IMR-90 (cell line): ENCODE measurements around the gene PPM1H. TPM values are rescaled to one million over a fixed set of nuclear protein-coding genes. Genes with fewer than 3 reads are reported as not detected.

Source experiments
- ATAC-seq: fragments of 200-7000 bp; cut with Tn5 transposase; 2 replicates; pipeline ENCODE4 v1.9.1; 2020; ENCODE audit warnings: low read depth, mild to moderate bottlenecking, moderate library complexity
- BruUV-seq: library from RNA; stranded (reverse); fragments of 400-500 nt; replicated peaks from 2 replicates; lab custom pipeline; 2021; lab: Mats Ljungman, UMichigan
- CTCF ChIA-PET: fragments of 300-600 bp; formaldehyde crosslinking; extraction: SDS; loops from one replicate; lab custom pipeline; 2021; ENCODE audit warnings: antibody characterized with exemption; lab: Yijun Ruan, JAX
- POLR2A ChIA-PET: fragments of 300-600 bp; sonication (Branson Sonifier 250); formaldehyde crosslinking; loops from one replicate; lab custom pipeline; 2022; ENCODE audit warnings: antibody characterized with exemption; ENCODE audit not compliant: unreplicated experiment; lab: Charles Lee
- DNase-seq: peaks from one replicate; pipeline ENCODE4 v3.0.0; 2013
- H2AFZ ChIP-seq: replicated peaks from 2 replicates; pipeline ENCODE3; 2013; ENCODE audit warnings: low read length, mild to moderate bottlenecking; ENCODE audit not compliant: poor library complexity
- H2AK5ac ChIP-seq: 2 replicates; pipeline ENCODE4 v1.6.1; 2013; ENCODE audit warnings: low read depth, low read length, inconsistent platforms
- H2AK9ac ChIP-seq: replicated peaks from 2 replicates; pipeline ENCODE3; 2013; ENCODE audit warnings: mild to moderate bottlenecking, low read depth, low read length, moderate library complexity; ENCODE audit not compliant: poor library complexity
- H2BK120ac ChIP-seq: 2 replicates; pipeline ENCODE4 v1.6.1; 2013; ENCODE audit warnings: low read depth, low read length, inconsistent platforms
- H2BK15ac ChIP-seq: 3 replicates; pipeline ENCODE4 v1.6.1; 2013; ENCODE audit warnings: low read depth, low read length, inconsistent platforms
- H2BK20ac ChIP-seq: 2 replicates; pipeline ENCODE4 v1.6.1; 2013; ENCODE audit warnings: low read depth, mild to moderate bottlenecking, inconsistent platforms, low read length, moderate library complexity
- H2BK5ac ChIP-seq: 2 replicates; pipeline ENCODE4 v1.6.1; 2013; ENCODE audit warnings: mild to moderate bottlenecking, low read depth, low read length, inconsistent platforms; ENCODE audit not compliant: poor library complexity, severe bottlenecking
- H3K14ac ChIP-seq: replicated peaks from 2 replicates; pipeline ENCODE4 v1.6.1; 2013; ENCODE audit warnings: low read depth, low read length, inconsistent platforms
- H3K18ac ChIP-seq: 2 replicates; pipeline ENCODE4 v1.6.1; 2013; ENCODE audit warnings: low read depth, low read length, control low read depth
- H3K23ac ChIP-seq: 2 replicates; pipeline ENCODE4 v1.6.1; 2013; ENCODE audit warnings: low read depth, low read length, inconsistent platforms
- H3K27ac ChIP-seq: 2 replicates; pipeline ENCODE4 v1.5.1; 2013; ENCODE audit warnings: mild to moderate bottlenecking, control low read depth, low read length; ENCODE audit not compliant: insufficient read depth
- H3K27me3 ChIP-seq: 2 replicates; pipeline ENCODE4 v1.6.1; 2013; ENCODE audit warnings: low read length; ENCODE audit not compliant: control insufficient read depth, insufficient read depth
- H3K36me3 ChIP-seq: 2 replicates; pipeline ENCODE4 v1.6.1; 2013; ENCODE audit warnings: low read length, mixed read lengths; ENCODE audit not compliant: control insufficient read depth, insufficient read depth
- H3K4ac ChIP-seq: 2 replicates; pipeline ENCODE4 v1.6.1; 2013; ENCODE audit warnings: low read depth, low read length, inconsistent platforms
- H3K4me1 ChIP-seq: 2 replicates; pipeline ENCODE4 v1.6.1; 2013; ENCODE audit warnings: low read length, mixed read lengths; ENCODE audit not compliant: control insufficient read depth, insufficient read depth
- H3K4me2 ChIP-seq: 2 replicates; pipeline ENCODE4 v1.6.1; 2013; ENCODE audit warnings: low read depth, mild to moderate bottlenecking, control low read depth, low read length, moderate library complexity
- H3K4me3 ChIP-seq: 2 replicates; pipeline ENCODE4 v1.5.1; 2013; ENCODE audit warnings: low read depth, mild to moderate bottlenecking, control low read depth, low read length, moderate library complexity; ENCODE audit not compliant: insufficient read depth
- H3K56ac ChIP-seq: 2 replicates; pipeline ENCODE4 v1.6.1; 2013; ENCODE audit warnings: low read length, inconsistent platforms; ENCODE audit not compliant: insufficient read depth; ENCODE audit errors: extremely low read depth
- H3K79me1 ChIP-seq, 2 experiments: 2 replicates each; pipeline ENCODE4 v1.6.1; 2013; ENCODE audit warnings: low read length in 2 of 2, inconsistent platforms in 1 of 2, low read depth in 1 of 2
- H3K9ac ChIP-seq: 2 replicates; pipeline ENCODE4 v1.6.1; 2013; ENCODE audit warnings: low read depth, low read length, control low read depth
- H3K9me1 ChIP-seq: 2 replicates; pipeline ENCODE4 v1.6.1; 2013; ENCODE audit warnings: low read length, inconsistent platforms; ENCODE audit not compliant: insufficient read depth
- H3K9me3 ChIP-seq: 2 replicates; pipeline ENCODE4 v1.6.1; 2013; ENCODE audit warnings: low read length; ENCODE audit not compliant: control insufficient read depth, insufficient read depth
- H4K20me1 ChIP-seq: 2 replicates; pipeline ENCODE4 v1.6.1; 2013; ENCODE audit warnings: low read length, inconsistent platforms; ENCODE audit not compliant: insufficient read depth
- H4K5ac ChIP-seq: 2 replicates; pipeline ENCODE4 v1.6.1; 2013; ENCODE audit warnings: mild to moderate bottlenecking, low read depth, low read length, control low read depth
- H4K8ac ChIP-seq, 2 experiments: 2 replicates each; pipeline ENCODE4 v1.6.1; 2013; ENCODE audit warnings: low read depth in 2 of 2, low read length in 2 of 2, control low read depth in 1 of 2, inconsistent platforms in 1 of 2
- H4K91ac ChIP-seq: 2 replicates; pipeline ENCODE4 v1.6.1; 2013; ENCODE audit warnings: low read depth, low read length, inconsistent platforms; ENCODE audit not compliant: insufficient read depth
- NFE2L2 ChIP-seq: fragments of 150-350 bp; IDR thresholded peaks from 2 replicates; pipeline ENCODE4 v1.6.1; 2016; ENCODE audit warnings: low read depth, mild to moderate bottlenecking, low read length
- POLR2A ChIP-seq: IDR thresholded peaks from 2 replicates; pipeline ENCODE4 v1.6.1; 2012; ENCODE audit warnings: mild to moderate bottlenecking, low read depth, low read length
- RCOR1 ChIP-seq: IDR thresholded peaks from 2 replicates; pipeline ENCODE4 v1.6.1; 2012; ENCODE audit warnings: mild to moderate bottlenecking, low read length, improper control_type of control experiment; ENCODE audit not compliant: insufficient replicate concordance
- RFX5 ChIP-seq: IDR thresholded peaks from 2 replicates; pipeline ENCODE4 v1.8.0; 2012; ENCODE audit warnings: low read depth, mild to moderate bottlenecking, low read length, moderate library complexity
- WGBS, 2 experiments: methylation state at CpG; one replicate each; pipeline versions ENCODE4 v1.1.5 to v1.1.7; 2013; ENCODE audit warnings: missing lambda C conversion rate in 2 of 2; ENCODE audit not compliant: insufficient read length in 1 of 2; ENCODE audit errors: extremely low coverage in 2 of 2; 5-methylcytosine and 5-hydroxymethylcytosine counted together
- dilution Hi-C: fragments of 300-500 bp; cut with HindIII; formaldehyde crosslinking; loops from one replicate; pipeline ENCODE4 v1.14.3; 2018; ENCODE audit warnings: low sequenced_read_pairs; ENCODE audit not compliant: unreplicated experiment
- in situ Hi-C: fragments of 300-500 bp; cut with MboI; formaldehyde crosslinking; loops from 3 replicates; pipeline ENCODE4 v1.14.3; 2019; ENCODE audit warnings: low sequenced_read_pairs, inconsistent platforms, mixed read lengths
- intact Hi-C: fragments of 100-400 bp; cut with micrococcal nuclease; formaldehyde crosslinking; loops from 2 replicates; pipeline ENCODE4 v1.10.0; 2022
- polyA plus RNA-seq, 3 experiments: library from polyadenylated mRNA; depleted of rRNA; stranded (reverse); fragments of >200 nt; gene quantifications; 2 replicates each; pipeline ENCODE4 v1.2.3, GENCODE V29; 2012; ENCODE audit warnings: low replicate concordance in 1 of 3
- total RNA-seq: library from RNA; depleted of rRNA; stranded (reverse); fragments of >200 nt; gene quantifications from 2 replicates; pipeline ENCODE4 v1.2.3, GENCODE V29; 2012

Gene PPM1H
- total and polyA plus RNA-seq, 2 of the 4 experiments (the other 2 are of a cell fraction), result 0.14 to 0.18 TPM

DNA sequence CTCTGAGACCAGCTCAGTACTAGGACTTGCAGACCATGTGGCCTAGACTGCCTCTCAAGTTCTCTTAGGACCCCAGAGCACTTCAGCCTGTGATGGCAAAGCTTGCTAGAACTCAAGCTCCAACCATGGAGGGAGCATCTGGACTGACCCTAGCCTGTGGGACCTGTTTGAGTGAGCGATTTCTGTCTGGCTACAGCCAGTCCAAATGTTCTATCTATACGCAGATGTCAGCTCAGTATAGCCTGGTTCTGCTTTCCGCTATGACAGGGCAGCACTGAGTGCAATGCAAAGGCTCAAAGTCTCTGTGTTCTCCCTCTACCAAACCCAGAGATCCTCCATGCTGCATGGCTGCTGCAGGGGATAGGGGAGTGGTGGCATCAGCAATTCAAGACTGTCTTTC, 20.7 kb upstream of the PPM1H start:
- Histone ChIP-seq H3K4me2 (no peak overlapping the region), H3K9me3 (no peaks in the 10 kb centered on the region), H4K5ac (no peak overlapping the region), H3K4ac (no peak overlapping the region), H3K36me3 (no peaks in the 10 kb centered on the region), H2BK15ac (no peak overlapping the region), H4K91ac (no peak overlapping the region), H3K27ac (no peak overlapping the region), H2AK5ac (no peak overlapping the region), H2BK5ac (no peak overlapping the region), H2AFZ (no peak overlapping the region), H3K4me3 (no peak overlapping the region), H3K23ac (no peak overlapping the region), H2AK9ac (no peak overlapping the region), H2BK20ac (no peak overlapping the region), H3K9ac (no peak overlapping the region), H2BK120ac (no peak overlapping the region), H3K4me1 (no peaks in the 10 kb centered on the region), H4K8ac (no peak overlapping the region), H3K27me3 (peaks cover 4% of the 10 kb centered on the region), H3K9me1 (no peaks in the 10 kb centered on the region), H3K79me1 (no peaks in the 10 kb centered on the region), H4K20me1 (no peaks in the 10 kb centered on the region), H3K18ac (no peak overlapping the region), H3K56ac (no peak overlapping the region), H3K14ac (no peak overlapping the region)
- ATAC-seq (no peak), DNase-seq (no peak)
- ChIA-PET CTCF (no interaction called here), POLR2A (no interaction called here)
- TF ChIP-seq RFX5, result no peak
- TF ChIP-seq RCOR1, result no peak
- TF ChIP-seq POLR2A, result no peak
- TF ChIP-seq NFE2L2, result no peak
- WGBS, 2 experiments, result no CpG with 5 or more reads among the region's 3 CpGs
- BruUV-seq, result no TSS peak
- intact Hi-C loops, result no loop called here
- in situ Hi-C loops, result no loop called here
- dilution Hi-C loops, result no loop called here
